NCI-H2196 (cell line): ENCODE measurements around the gene PMPCA.

ENCODE experiments used
- DNase-seq: peaks from one replicate; lab custom pipeline; 2025; ENCODE audit not compliant: unreplicated experiment; lab: John Stamatoyannopoulos, UW

PMPCA gene

GRCh38 chr9:136373300-136374182 lies 36.9 kb upstream of the PMPCA start, which contains the start of gene CARD9:
Gene CARD9, minus strand, starts transcription at chr9:136373669. Its CDS starts 1,591 bp downstream, at chr9:136372078.
- no peak for DNase-seq

GRCh38 chr9:136374183-136374575 lies 36.3 kb upstream of the PMPCA start:
- no peak for DNase-seq

- DNase-seq = no peak
Observed at GRCh38 chr9:136375096-136375495, 35.4 kb upstream of the PMPCA start.

- no peak for DNase-seq
Observed at GRCh38 chr9:136376457-136376856, 34.0 kb upstream of the PMPCA start.

GRCh38 chr9:136377341-136378169 lies 32.9 kb upstream of the PMPCA start:
- no peak for DNase-seq

- no peak for DNase-seq
Observed at GRCh38 chr9:136378170-136379002, 32.1 kb upstream of the PMPCA start.

GRCh38 chr9:136379003-136379287 lies 31.5 kb upstream of the PMPCA start:
- no peak for DNase-seq

GRCh38 chr9:136379401-136379800 lies 31.1 kb upstream of the PMPCA start:
- no peak for DNase-seq

GRCh38 chr9:136379891-136380290 lies 30.6 kb upstream of the PMPCA start:
- DNase-seq = no peak

GRCh38 chr9:136380381-136380780 lies 30.1 kb upstream of the PMPCA start:
- DNase-seq = no peak

GRCh38 chr9:136381311-136381710 lies 29.1 kb upstream of the PMPCA start:
- no peak for DNase-seq

GRCh38 chr9:136381966-136382513 lies 28.4 kb upstream of the PMPCA start:
- no peak for DNase-seq

GRCh38 chr9:136383436-136383835 lies 27.0 kb upstream of the PMPCA start:
- DNase-seq = no peak

- no peak for DNase-seq
Observed at GRCh38 chr9:136385015-136385414, 25.4 kb upstream of the PMPCA start.

GRCh38 chr9:136386018-136386417 lies 24.4 kb upstream of the PMPCA start:
- DNase-seq = no peak

GRCh38 chr9:136387217-136387616 lies 23.2 kb upstream of the PMPCA start:
- no peak for DNase-seq

GRCh38 chr9:136389396-136389795 lies 21.1 kb upstream of the PMPCA start:
- no peak for DNase-seq

GRCh38 chr9:136391737-136392537 lies 18.5 kb upstream of the PMPCA start:
- no peak for DNase-seq

- DNase-seq = no peak
Observed at GRCh38 chr9:136392538-136393449, 17.7 kb upstream of the PMPCA start.
